ENCODE results near the gene LSM6.

Gene LSM6

GRCh38 chr4:146186596-146186995 is 11.1 kb downstream of the LSM6 start:
- DNase-seq: no peak

GRCh38 chr4:146190456-146190855 is 14.9 kb downstream of the LSM6 start:
- DNase-seq: no peak

- no peak for DNase-seq
Observed at GRCh38 chr4:146191766-146192458, 16.4 kb downstream of the LSM6 start.

GRCh38 chr4:146193628-146194027 is 18.1 kb downstream of the LSM6 start:
- DNase-seq: no peak

- no peak for DNase-seq
Observed at GRCh38 chr4:146194212-146194611, 18.7 kb downstream of the LSM6 start.

- DNase-seq: no peak
Observed at GRCh38 chr4:146202665-146203064, 27.1 kb downstream of the LSM6 start.

GRCh38 chr4:146207410-146207809 is 31.9 kb downstream of the LSM6 start:
- DNase-seq: no peak

GRCh38 chr4:146210890-146211289 is 35.4 kb downstream of the LSM6 start:
- DNase-seq: no peak

- DNase-seq: no peak
Observed at GRCh38 chr4:146211440-146211839, 35.9 kb downstream of the LSM6 start.

GRCh38 chr4:146212781-146213180 is 37.3 kb downstream of the LSM6 start:
- no peak for DNase-seq

- no peak for DNase-seq
Observed at GRCh38 chr4:146214238-146214637, 38.7 kb downstream of the LSM6 start, which contains the start of gene REELD1. TSS of gene REELD1 (plus strand) at chr4:146214538. CDS start at chr4:146216953, 2,415 bp downstream.

- no peak for DNase-seq
Observed at GRCh38 chr4:146222313-146222712, 46.8 kb downstream of the LSM6 start.

GRCh38 chr4:146224326-146224966 is 48.9 kb downstream of the LSM6 start:
- no peak for DNase-seq

GRCh38 chr4:146229406-146229805 is 53.9 kb downstream of the LSM6 start:
- DNase-seq: no peak

- DNase-seq: no peak
Observed at GRCh38 chr4:146232131-146232722, 56.7 kb downstream of the LSM6 start.

GRCh38 chr4:146235654-146236177 is 60.2 kb downstream of the LSM6 start:
- DNase-seq: no peak

GRCh38 chr4:146236216-146236615 is 60.7 kb downstream of the LSM6 start:
- DNase-seq: no peak

GRCh38 chr4:146237092-146237491 is 61.6 kb downstream of the LSM6 start:
- no peak for DNase-seq

- no peak for DNase-seq
Observed at GRCh38 chr4:146238107-146238506, 62.6 kb downstream of the LSM6 start.
